HK-2 (cell line): ENCODE data around the gene TNFRSF25.
"Not testable (repeated sequence)": the region's sequence is repeated elsewhere in the genome, so short reads cannot be mapped to it uniquely, and the experiment has no call there.

Source experiments
- DNase-seq: peaks from one replicate; pipeline ENCODE4 v3.0.0-alpha.2; 2018; ENCODE audit not compliant: unreplicated experiment

TNFRSF25 gene

GRCh38 chr1:6502000-6502891 is 36.3 kb upstream of the TNFRSF25 start:
- no peak for DNase-seq

- no peak for DNase-seq
Observed at GRCh38 chr1:6501279-6501813, 35.4 kb upstream of the TNFRSF25 start.

- DNase-seq, result no peak
Observed at GRCh38 chr1:6500544-6501278, 34.7 kb upstream of the TNFRSF25 start.

GRCh38 chr1:6499296-6499695 is 33.3 kb upstream of the TNFRSF25 start:
- DNase-seq, result no peak

GRCh38 chr1:6498576-6499111 is 32.7 kb upstream of the TNFRSF25 start:
- no peak for DNase-seq

GRCh38 chr1:6497867-6498575 is 32.0 kb upstream of the TNFRSF25 start:
- no peak for DNase-seq

- DNase-seq, result peak; percentile 60
Observed at GRCh38 chr1:6497215-6497866, 31.4 kb upstream of the TNFRSF25 start.

GRCh38 chr1:6496890-6497214 is 30.9 kb upstream of the TNFRSF25 start:
- DNase-seq, result no peak

GRCh38 chr1:6496365-6496721 is 30.4 kb upstream of the TNFRSF25 start:
- no peak for DNase-seq

- no peak for DNase-seq
Observed at GRCh38 chr1:6495540-6496364, 29.8 kb upstream of the TNFRSF25 start.

- no peak for DNase-seq
Observed at GRCh38 chr1:6495041-6495441, 29.1 kb upstream of the TNFRSF25 start.

GRCh38 chr1:6494627-6495026 is 28.7 kb upstream of the TNFRSF25 start:
- no peak for DNase-seq

- not testable (repeated sequence) for DNase-seq
Observed at GRCh38 chr1:6493834-6494223, 27.9 kb upstream of the TNFRSF25 start.

GRCh38 chr1:6491966-6492365 is 26.0 kb upstream of the TNFRSF25 start:
- DNase-seq, result no peak

- peak; percentile 83 for DNase-seq
Observed at GRCh38 chr1:6491480-6491962, 25.5 kb upstream of the TNFRSF25 start, which contains the start of gene PLEKHG5. Gene PLEKHG5, minus strand, starts transcription at chr1:6491667. Its CDS starts 14,096 bp downstream, at chr1:6477571.

- no peak for DNase-seq
Observed at GRCh38 chr1:6491081-6491449, 25.1 kb upstream of the TNFRSF25 start.

GRCh38 chr1:6490181-6491080 is 24.5 kb upstream of the TNFRSF25 start:
- DNase-seq, result peak; percentile 81

GRCh38 chr1:6489799-6490180 is 23.8 kb upstream of the TNFRSF25 start:
- DNase-seq, result peak; percentile 87

GRCh38 chr1:6489383-6489765 is 23.4 kb upstream of the TNFRSF25 start:
- no peak for DNase-seq
